AML-193 (cell line): Measurements from ENCODE around the gene TOPAZ1.

Source experiments
- DNase-seq, 2 experiments: peaks; one replicate each; lab custom pipeline; 2025; lab: John Stamatoyannopoulos, UW

The TOPAZ1 gene

GRCh38 chr3:44242721-44243120, 1.0 kb downstream of the TOPAZ1 start:
- DNase-seq = no peak

GRCh38 chr3:44248152-44248551, 6.5 kb downstream of the TOPAZ1 start:
- DNase-seq = no peak

DNA sequence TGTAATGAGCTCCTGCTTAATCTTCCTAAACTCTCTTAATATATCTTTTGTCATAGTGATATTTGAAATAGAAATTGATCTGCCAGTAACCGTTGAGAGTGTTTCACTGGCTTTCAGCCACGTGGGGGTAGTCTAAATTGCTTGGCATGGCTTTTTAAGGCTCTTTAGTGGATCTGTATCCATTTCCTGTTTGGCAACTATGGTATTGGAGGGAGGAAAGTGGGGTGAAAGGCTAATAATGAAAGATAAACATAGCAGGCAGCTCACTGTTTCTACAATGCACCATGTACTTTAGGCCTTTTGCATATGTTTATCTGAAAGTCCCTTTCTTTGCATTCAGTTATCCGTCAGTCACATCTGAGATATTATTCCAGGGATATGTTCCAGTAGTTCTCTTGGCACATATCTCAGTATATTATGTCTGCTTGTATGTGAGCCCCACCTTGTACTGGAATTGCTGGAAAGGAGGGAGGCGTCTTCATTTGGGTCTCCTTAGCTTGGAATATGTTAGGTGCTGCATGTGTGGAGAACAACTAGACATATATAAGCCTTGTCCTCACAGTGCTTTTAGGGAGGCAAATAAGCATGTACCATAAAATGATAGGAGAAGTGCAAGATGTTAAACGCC, 10.8 kb downstream of the TOPAZ1 start:
- DNase-seq = no peak

DNA sequence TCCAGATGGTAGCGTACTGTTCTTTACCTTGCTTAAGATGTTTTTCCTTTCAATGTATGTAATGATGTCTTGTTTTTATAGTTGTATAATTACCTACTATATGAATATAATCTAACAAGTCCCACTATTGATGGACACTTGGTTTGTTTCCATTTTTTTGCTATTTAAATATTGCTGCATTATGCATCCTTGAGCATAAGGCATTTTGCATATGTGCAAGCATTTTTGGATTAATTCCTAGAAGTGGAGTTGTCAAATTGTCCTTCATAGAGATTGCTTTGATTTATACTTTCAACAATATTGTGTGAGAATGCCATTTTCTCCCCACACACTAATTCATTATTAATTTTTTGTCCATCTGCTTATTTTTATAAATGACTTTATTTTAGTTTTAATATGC, 17.7 kb downstream of the TOPAZ1 start:
- no peak for DNase-seq

DNA sequence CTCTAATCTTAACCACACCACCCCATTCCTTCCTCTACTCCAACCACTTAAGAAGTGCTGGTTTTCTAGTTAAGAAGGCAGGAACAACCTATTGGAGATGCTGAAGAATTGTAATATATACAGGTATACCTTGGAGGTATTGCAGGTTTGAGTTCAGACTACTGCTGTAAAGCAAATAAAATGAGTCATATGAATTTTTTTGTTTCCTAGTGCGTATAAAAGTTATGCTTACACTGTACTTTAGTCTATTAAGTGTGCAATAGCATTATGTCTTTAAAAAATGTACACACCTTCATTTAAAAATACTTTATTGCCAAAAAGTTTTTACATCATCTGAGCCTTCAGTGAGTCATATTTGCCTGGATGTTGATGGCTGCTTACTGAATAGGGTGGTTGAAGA, 22.5 kb downstream of the TOPAZ1 start:
- no peak for DNase-seq

DNA sequence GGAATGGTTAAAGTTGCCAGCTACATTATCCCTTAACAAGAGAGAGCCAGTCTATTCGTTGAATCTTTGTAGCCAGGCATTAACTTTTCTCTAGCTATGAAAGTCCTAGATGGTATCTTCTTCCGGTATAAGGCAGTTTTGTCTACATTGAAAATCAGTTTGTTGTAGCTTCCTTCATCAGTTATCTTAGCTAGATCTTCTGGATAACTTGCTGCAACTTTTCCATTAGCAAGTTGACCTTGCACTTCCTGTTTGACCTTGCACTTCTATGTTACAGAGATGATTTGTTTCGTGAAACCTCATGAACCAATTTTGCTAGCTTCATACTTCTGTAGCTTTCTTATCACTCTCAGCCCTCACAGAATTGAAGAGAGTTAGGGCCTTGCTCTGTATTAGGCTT, 24.1 kb downstream of the TOPAZ1 start:
- no peak for DNase-seq

DNA sequence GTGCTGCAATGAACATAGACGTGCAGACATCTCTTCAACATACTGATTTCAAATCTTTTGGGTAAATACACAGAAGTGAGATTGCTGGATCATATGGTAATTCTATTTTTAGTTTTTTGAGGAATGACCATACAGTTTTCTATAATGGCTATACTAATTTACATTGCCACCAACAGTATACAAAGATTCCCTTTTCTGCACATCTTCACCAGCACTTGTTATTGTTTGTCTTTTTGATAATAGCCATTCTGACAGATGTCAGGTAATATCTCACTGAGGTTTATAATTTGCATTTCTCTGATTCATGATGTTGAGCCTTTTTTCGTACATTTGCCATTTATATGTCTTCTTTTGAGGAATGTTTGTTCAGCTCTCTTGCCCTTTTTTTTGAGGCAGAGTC, 30.5 kb downstream of the TOPAZ1 start:
- no peak for DNase-seq

- no peak for DNase-seq
These were observed 36.2 kb downstream of the TOPAZ1 start for GRCh38 chr3:44277925-44278324.

DNA sequence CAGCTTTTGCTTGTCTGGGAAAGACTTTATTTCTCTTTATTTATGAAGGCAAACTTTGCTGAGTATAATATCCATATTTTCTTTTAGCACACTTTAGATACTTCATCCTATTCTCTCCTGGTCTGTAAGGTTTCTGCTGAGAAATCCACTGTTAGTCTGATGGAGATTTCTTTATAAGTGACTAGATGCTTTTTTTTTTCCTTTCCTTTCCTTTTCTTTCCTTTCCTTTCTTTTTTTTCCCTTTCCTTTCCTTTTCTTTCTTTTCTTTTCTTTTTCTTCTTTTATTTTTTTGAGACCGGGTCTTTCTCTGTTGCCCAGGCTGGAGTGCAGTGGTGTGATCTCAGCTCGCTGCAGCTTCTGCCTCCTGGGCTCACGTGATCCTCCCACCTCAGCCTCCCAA, 38.4 kb downstream of the TOPAZ1 start:
- DNase-seq = no peak

GRCh38 chr3:44280631-44281030, 38.9 kb downstream of the TOPAZ1 start:
- no peak for DNase-seq

- no peak for DNase-seq
These were observed 43.3 kb downstream of the TOPAZ1 start for GRCh38 chr3:44284949-44285348.

DNA sequence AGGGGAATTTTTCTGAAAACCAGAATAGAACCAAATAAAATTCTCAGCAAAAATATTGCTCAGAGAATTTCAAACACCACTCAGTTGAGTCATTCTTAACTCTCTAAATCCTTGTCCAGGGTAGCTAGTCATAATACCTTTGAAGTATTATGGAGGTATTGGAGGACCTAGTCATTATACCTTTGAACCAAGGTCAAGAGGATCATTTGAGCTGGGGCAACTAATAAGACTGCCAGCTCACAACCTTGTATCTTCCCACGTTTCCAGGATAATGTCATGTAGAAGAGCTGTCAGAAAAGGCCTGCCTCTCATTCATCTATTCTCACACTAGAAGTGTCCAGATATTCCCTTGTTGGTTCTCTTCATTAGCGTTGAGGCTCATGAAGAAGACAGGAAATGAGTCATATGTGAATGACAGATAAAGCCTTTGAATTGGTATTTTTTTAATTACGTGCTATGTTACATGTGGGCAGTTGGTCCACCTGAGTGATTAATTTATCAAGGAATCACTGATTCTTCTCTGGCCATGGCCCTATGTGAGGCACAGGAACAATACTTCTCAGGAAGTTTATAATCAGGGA, 48.3 kb downstream of the TOPAZ1 start:
- no peak for DNase-seq

DNA sequence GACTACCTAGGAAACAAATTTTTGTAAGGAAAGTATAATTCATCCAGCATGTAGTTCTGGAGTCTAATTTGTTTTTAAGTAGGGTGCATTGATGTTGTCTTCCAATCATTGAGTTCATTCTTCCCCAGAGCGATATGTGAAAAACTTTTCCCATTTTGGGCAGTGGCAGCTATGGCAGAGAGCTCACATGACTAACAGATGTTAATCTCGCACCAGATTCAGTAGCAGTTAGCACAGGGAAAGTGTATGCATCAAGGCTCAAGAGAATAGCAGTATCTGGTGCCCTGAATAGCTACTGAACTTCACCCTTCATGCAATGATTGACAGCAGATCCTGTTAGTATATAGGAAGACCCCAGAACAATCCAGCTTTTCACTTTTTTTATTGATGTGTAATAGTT, 50.6 kb downstream of the TOPAZ1 start:
- DNase-seq = no peak

DNA sequence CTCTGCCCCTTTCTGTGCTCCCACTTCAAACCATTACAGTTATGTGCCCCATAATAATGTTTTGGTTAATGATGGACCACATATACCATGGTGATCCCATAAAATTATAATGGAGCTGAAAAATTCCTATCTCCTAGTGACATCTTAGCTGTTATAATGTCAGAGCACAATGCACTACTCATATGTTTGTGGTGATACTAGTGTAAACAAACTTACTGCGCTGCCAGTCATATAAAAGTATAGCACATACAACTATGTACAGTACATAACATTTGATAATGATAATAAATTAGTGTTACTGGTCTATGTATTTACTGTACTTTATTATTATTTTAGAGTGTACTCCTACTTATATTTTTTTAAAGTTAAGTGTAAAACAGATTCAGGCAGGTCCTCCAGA, 51.3 kb downstream of the TOPAZ1 start:
- DNase-seq = no peak

DNA sequence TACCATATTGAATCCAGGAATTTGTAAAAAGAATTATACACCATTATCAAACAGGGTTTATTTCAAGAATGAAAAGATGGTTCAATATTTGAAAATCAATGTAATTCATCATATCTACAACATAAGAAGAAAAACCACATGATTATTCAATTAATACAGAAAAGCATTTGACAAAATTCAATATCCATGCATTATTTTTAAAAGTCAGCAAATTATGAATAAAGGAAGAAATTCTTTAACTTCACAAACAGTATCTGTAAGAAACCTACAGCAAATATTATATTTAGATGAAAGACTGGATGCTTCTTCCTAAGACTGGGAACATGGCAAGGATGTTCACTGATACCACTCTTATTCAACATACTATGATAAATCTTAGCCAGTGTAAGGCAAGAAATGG, 55.6 kb downstream of the TOPAZ1 start:
- DNase-seq = no peak

DNA sequence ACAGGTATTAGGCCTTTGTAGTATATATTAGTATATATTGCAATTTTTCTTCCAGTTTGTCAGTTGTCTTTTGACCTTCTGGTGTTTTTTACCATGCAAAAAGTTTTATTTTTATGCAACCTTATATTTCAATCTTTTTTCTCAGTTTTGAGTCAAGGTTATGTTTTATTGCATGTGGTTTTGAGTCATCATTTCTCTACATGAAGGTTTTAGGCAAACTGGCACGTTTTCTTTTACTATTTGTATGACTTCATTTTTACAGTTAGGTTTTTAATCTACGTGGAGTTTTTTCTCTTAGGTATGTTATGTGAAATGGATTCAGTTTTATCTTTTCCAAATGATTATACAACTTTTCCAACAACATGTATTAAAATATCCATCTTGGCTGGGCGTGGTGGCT, 60.1 kb downstream of the TOPAZ1 start:
- DNase-seq = no peak

- DNase-seq = no peak
These were observed 67.8 kb downstream of the TOPAZ1 start for GRCh38 chr3:44309500-44309899.

DNA sequence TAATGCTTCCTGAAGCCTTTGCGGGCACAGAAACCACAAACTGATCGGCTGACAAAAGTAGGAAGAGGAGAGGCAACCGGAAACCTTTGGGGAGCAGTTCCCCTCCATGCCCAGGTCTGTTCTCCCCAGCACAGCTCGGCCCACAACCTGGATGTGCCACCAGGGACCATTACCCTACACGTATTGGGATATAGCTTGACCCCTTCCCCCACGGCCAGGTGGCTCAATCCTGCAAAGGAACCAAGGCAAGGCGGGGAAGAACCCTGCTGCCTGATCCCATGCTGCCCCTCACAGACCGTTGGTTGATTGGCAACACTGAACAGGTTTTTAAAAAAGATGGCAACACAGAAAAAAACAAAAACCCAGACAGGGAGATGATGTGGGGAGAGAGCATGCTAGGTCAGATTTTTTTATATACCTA, 77.2 kb downstream of the TOPAZ1 start:
- peak; percentile 76 to 78 for DNase-seq

GRCh38 chr3:44321335-44321734, 79.6 kb downstream of the TOPAZ1 start:
- DNase-seq = no peak

GRCh38 chr3:44323341-44323955, 81.8 kb downstream of the TOPAZ1 start:
- DNase-seq = peak; percentile 77 to 80

DNA sequence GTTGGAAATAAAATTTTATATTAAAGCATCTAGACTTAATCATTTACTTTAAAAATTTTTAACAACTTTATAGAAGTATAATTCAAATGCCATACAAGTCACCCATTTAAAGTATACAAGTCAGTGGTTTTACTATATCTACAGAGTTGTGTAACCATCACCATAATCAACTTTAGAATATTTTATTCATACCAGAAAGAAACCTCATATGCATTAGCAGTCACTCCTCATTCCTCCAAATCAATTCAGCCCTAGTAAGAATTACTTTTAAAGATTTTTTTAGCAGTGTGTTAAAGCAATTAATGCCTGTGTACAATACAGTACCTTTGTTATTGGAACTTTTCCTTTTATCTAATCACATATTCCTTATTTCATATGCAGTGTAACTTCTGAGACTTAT, 82.9 kb downstream of the TOPAZ1 start:
- no peak for DNase-seq

GRCh38 chr3:44326019-44326418, 84.3 kb downstream of the TOPAZ1 start:
- DNase-seq = no peak

GRCh38 chr3:44326515-44326914, 84.8 kb downstream of the TOPAZ1 start:
- no peak for DNase-seq

DNA sequence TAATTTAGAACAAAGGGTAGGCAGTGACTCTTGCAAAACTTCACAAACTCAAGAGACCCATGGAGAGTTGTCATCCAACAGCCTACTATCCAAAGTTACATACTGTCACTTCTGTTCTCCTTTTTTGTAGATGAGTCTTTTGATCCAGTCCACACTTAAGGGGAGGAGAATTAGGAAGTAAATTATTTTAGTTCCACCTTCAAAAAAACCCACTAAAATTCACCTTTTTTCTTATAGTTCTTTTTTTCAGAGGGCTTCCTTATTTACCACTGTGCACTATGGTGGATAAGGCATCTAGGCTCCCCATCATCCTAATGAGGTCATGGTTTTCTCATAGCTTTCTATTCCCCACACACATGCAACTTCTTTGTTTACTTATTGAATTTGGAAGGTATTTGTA, 88.3 kb downstream of the TOPAZ1 start:
- DNase-seq = no peak
